ENCODE data around the gene ETNK2. TPM values are rescaled to one million over a fixed set of nuclear protein-coding genes. Genes with fewer than 3 reads are reported as not detected.

ETNK2 gene
- total and polyA plus RNA-seq, 2 of the 4 experiments (the other 2 are of a cell fraction), result 18.9 to 26.0 TPM

- H3K4me2 ChIP-seq (ENCODE audit: low read depth, low read length), result no peak overlapping the region
- no peak overlapping the region for H3K14ac ChIP-seq (replicated peaks; ENCODE audit: low read depth, low read length)
- ATAC-seq (ENCODE audit: low read depth) (no peak), DNase-seq (no peak)
- H3K23ac ChIP-seq (ENCODE audit: low read depth, low read length), result no peak overlapping the region
- no peak overlapping the region for H2AK9ac ChIP-seq (replicated peaks; ENCODE audit: low read depth, low read length, poor library complexity)
- no peak overlapping the region for H2BK15ac ChIP-seq (ENCODE audit: low read depth, low read length)
- no peak overlapping the region for H4K5ac ChIP-seq (ENCODE audit: low read depth, low read length)
- H3K9me3 ChIP-seq (ENCODE audit: control insufficient read depth, insufficient read depth, low read length), result no peaks in the 10 kb centered on the region
- in situ Hi-C loops (cut with MboI; ENCODE audit: low sequenced_read_pairs), result no loop called here
- no TSS peak for BruUV-seq (replicated peaks)
- intact Hi-C loops (cut with micrococcal nuclease), result no loop called here
- H3K9ac ChIP-seq (ENCODE audit: low read depth, low read length), result no peak overlapping the region
- no peak overlapping the region for H2BK20ac ChIP-seq (ENCODE audit: low read depth, low read length)
- no peak overlapping the region for H2BK120ac ChIP-seq (ENCODE audit: low read depth, low read length)
- ChIA-PET CTCF (no interaction called here), POLR2A (ENCODE audit: unreplicated experiment) (no interaction called here)
- peaks cover 15% of the 10 kb centered on the region for H3K9me1 ChIP-seq (ENCODE audit: insufficient read depth, low read length)
- 0 out of 2 replicates have a peak overlapping the region, but pooled peaks have one; percentile 20 for H2AK5ac ChIP-seq (ENCODE audit: low read depth, low read length)
- no peak overlapping the region; the same call in 1 of the 2 replicates for H4K91ac ChIP-seq (ENCODE audit: insufficient read depth, low read depth, low read length)
- H4K20me1 ChIP-seq (ENCODE audit: insufficient read depth, low read length), result no peaks in the 10 kb centered on the region
- H2BK5ac ChIP-seq (ENCODE audit: low read depth, low read length, poor library complexity, severe bottlenecking), result peak overlapping the region; percentile 17
- no peak overlapping the region for H3K4ac ChIP-seq (ENCODE audit: low read depth, low read length)
- H3K79me1 ChIP-seq (ENCODE audit: low read depth in 1 of 2, low read length in 2 of 2), result peaks cover 7 to 18% of the 10 kb centered on the region in 2 experiments
- H2AFZ ChIP-seq (replicated peaks; ENCODE audit: low read length, poor library complexity), result no peak overlapping the region
- no peak overlapping the region for H3K27ac ChIP-seq (ENCODE audit: insufficient read depth, low read length)
- H3K18ac ChIP-seq (ENCODE audit: low read depth, low read length), result no peak overlapping the region
- no CpG with 5 or more reads among the region's 8 CpGs for WGBS, 2 experiments (ENCODE audit: extremely low coverage in 2 of 2, insufficient read length in 1 of 2)
- TF ChIP-seq CHD1 (IDR thresholded peaks at IDR 0.05; ENCODE audit: low read depth, low read length) (no peak), MAFK (IDR thresholded peaks at IDR 0.05; ENCODE audit: low read depth, low read length) (no peak), RAD21 (IDR thresholded peaks at IDR 0.05; ENCODE audit: low read length) (no peak), MAZ (IDR thresholded peaks at IDR 0.05; ENCODE audit: borderline replicate concordance, low read depth, low read length) (no peak), SMC3 (IDR thresholded peaks at IDR 0.05; ENCODE audit: low read depth, low read length) (no peak), USF2 (IDR thresholded peaks at IDR 0.05; ENCODE audit: low read depth, low read length) (no peak), POLR2A (IDR thresholded peaks at IDR 0.05; ENCODE audit: low read depth, low read length) (no peak), RFX5 (IDR thresholded peaks at IDR 0.05; ENCODE audit: low read depth, low read length) (no peak)
- TF ChIP-seq, protein P1, sequence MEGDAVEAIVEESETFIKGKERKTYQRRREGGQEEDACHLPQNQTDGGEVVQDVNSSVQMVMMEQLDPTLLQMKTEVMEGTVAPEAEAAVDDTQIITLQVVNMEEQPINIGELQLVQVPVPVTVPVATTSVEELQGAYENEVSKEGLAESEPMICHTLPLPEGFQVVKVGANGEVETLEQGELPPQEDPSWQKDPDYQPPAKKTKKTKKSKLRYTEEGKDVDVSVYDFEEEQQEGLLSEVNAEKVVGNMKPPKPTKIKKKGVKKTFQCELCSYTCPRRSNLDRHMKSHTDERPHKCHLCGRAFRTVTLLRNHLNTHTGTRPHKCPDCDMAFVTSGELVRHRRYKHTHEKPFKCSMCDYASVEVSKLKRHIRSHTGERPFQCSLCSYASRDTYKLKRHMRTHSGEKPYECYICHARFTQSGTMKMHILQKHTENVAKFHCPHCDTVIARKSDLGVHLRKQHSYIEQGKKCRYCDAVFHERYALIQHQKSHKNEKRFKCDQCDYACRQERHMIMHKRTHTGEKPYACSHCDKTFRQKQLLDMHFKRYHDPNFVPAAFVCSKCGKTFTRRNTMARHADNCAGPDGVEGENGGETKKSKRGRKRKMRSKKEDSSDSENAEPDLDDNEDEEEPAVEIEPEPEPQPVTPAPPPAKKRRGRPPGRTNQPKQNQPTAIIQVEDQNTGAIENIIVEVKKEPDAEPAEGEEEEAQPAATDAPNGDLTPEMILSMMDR (conservative IDR thresholded peaks at IDR 0.05; ENCODE audit: low read depth, low read length), result no peak
- H3K4me3 ChIP-seq (ENCODE audit: insufficient read depth, low read depth, low read length), result no peak overlapping the region
- H3K56ac ChIP-seq (ENCODE audit: extremely low read depth, insufficient read depth, low read length), result no peak overlapping the region
- H4K8ac ChIP-seq (ENCODE audit: low read depth in 2 of 2, low read length in 2 of 2), result no peak overlapping the region
- dilution Hi-C loops (cut with HindIII; ENCODE audit: low sequenced_read_pairs, unreplicated experiment), result no loop called here
- H3K36me3 ChIP-seq (ENCODE audit: control insufficient read depth, insufficient read depth, low read length), result no peaks in the 10 kb centered on the region
- no peaks in the 10 kb centered on the region for H3K27me3 ChIP-seq (ENCODE audit: control insufficient read depth, insufficient read depth, low read length)
- peaks cover 19% of the 10 kb centered on the region for H3K4me1 ChIP-seq (ENCODE audit: control insufficient read depth, insufficient read depth, low read length)
Measured at GRCh38 chr1:204081791-204082513, 69.9 kb downstream of the ETNK2 start.
